Myocyte (in vitro differentiated cells): Measurements from ENCODE around the gene DLG2. TPM values are rescaled to one million over a fixed set of nuclear protein-coding genes. Genes with fewer than 3 reads are reported as not detected.

Source experiments
- DNase-seq: peaks from one replicate; pipeline ENCODE4 v3.0.0-alpha.2; 2012; ENCODE audit warnings: low read depth
- total RNA-seq: library from RNA; depleted of rRNA; stranded (reverse); fragments of >200 nt; gene quantifications from 2 replicates; pipeline ENCODE4 v1.2.3, GENCODE V29; 2014

DLG2 gene
- total RNA-seq, 1 donor from 2014 or later: 9.5 TPM

GRCh38 chr11:84157639-84158038 lies 1469.5 kb downstream of the DLG2 start:
- DNase-seq: no peak

- DNase-seq: no peak
These were observed 1480.3 kb downstream of the DLG2 start for GRCh38 chr11:84146826-84147225.

- no peak for DNase-seq
These were observed 1481.4 kb downstream of the DLG2 start for GRCh38 chr11:84145616-84146185.

DNA sequence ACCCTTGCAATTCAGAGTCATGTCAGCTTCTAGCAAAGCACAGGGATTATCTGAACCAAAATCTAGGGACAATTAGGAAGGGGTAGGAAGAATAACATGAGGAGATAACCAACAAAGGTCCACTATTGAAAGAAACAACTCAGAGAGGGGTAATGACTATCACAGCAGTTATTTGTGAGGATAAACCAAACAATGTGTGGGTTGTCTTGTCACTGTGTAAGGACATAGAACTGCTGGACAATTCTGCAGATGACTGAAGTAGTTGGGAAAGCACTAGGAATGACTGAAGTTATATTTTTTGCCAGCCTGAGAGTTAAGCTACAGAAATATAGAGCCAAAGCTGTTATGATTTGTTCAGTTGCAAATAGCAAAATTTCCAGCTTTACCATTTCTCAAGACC lies 1482.6 kb downstream of the DLG2 start:
- no peak for DNase-seq

DNA sequence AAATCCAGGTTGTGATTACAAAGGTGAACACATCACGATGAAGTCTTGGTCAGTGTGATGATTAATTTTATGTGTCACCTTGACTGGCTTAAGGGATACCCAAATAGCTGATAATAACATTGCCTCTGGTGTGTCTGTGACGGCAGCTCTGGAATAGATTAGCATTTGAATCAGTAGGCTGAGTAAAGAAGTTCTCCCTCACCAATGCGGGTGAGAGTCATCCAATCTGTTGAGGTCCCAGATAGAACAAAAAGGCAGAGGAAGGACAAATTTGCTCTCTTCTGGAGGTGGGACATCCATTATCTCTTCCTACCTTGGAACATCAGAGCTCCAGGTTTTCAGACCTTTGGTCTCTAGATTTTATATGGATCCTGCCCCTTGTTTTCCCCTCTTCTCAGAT lies 1484.7 kb downstream of the DLG2 start:
- DNase-seq: no peak

GRCh38 chr11:84140386-84141169 lies 1486.6 kb downstream of the DLG2 start:
- no peak for DNase-seq

DNA sequence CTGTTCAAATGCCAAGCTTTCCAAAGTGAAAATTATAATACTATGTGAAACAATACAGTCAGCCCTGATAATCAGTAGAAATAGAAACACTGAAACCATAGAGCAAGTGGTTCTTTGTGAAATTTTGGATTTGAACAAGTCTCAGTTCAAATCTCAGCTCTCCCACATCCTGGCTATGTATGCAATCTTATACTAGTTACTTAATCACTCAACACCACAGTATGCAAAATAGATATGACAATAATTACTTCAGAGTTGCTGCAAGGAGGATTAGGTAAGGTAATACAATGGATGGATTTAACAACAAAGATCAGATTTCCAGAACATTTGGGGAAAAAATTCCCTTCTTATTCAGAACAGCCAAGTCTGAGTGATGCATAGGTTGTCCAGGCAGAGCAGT lies 1489.2 kb downstream of the DLG2 start:
- DNase-seq: no peak

GRCh38 chr11:84137505-84137904 lies 1489.6 kb downstream of the DLG2 start:
- DNase-seq: no peak

- DNase-seq: peak; percentile 8
These were observed 1490.2 kb downstream of the DLG2 start for GRCh38 chr11:84136926-84137325.

DNA sequence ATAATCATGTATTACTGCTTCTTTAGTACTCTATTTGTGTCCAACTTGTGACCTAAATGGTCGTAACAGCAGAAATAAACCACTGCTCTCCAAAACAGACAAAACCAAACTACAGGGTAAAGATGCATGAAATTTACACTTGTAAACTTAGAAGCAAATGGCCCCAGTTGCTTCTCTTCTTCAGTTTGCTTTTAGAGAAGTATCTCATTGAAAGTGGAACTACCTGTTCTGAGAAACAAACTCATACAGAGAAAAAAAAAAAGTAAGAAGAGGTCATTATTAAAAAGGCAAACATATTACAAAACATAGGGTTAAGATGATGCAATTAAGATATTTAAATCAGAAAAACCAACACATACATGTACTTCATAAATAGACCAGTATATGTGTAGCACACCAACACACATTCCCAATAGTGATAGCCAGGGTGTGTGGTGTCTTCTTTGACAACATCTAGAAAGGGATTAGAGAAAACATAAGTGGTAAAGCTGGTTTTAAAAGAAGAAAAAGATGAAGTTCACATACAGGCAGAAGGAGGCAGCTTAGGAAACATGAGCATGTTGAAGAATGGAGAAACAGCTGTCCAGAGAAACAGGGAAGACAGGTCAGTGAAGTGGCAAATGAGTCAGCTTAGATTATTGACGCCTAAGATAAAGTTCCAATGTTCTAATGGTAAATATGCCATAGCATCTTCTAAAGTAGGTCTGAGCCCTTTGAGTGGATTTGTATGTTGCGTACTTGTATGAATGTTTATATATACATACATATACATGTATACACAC lies 1496.3 kb downstream of the DLG2 start:
- DNase-seq: no peak

- DNase-seq: no peak
These were observed 1497.1 kb downstream of the DLG2 start for GRCh38 chr11:84129961-84130576.

DNA sequence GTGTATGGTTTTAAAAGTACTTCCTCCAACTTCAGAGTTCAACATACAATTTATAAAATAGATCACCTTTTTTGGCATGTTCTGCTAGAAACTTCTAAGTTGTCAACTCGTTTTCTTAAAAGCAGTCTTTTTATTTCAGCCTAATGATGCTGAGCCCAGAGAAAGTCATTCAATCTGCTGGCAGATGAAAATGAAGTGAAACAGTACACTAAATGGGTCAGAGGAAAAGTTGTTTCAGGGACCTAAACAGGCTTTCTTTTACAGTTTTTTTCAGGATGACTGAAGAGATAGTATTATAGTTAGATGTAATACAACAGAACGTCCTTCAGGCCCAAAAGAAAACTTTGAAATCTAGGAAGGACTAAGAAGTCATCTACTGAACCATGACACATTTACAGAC lies 1498.3 kb downstream of the DLG2 start:
- no peak for DNase-seq

GRCh38 chr11:84117394-84117793 lies 1509.8 kb downstream of the DLG2 start:
- DNase-seq: peak; percentile 3

DNA sequence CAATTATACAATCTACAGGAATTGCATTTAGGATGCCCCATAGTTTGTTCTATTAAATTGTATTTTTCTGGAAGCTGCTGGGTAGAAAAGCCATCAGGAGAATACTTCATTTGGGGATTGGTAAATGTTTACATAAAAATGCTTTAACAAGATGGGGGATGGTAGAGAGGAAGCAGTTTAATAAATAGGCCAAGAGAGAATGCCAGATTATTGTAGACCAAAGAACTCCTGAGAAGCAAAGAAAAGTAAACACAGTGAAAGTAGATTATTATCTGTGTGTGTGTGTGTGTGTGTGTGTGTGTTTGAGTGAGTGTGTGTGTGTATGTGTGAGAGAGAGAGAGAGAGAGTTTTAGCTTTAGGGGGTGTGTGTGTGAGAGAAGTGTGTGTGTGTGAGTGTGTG lies 1520.6 kb downstream of the DLG2 start:
- no peak for DNase-seq

GRCh38 chr11:84105148-84105547 lies 1522.0 kb downstream of the DLG2 start:
- no peak for DNase-seq

DNA sequence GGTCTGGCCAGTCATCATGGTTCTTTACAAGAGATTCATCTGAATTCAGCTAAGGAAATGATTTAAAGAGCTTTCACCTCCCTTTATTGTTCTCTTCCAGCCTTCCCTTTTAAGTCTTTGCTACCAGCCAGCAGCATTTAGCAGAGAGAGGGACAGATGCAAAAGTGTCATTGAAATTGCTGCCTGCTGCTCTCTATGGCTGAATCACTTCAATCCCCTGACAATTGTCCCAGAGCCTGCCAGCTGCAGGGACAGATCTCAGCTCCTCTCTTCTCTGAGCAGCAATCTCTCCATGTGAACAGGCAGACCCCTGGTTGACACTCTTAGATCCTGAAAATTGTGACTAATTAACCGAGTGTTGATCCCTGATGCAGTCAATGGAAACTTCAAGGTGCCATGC lies 1524.0 kb downstream of the DLG2 start:
- DNase-seq: no peak

GRCh38 chr11:84097186-84097585 lies 1530.0 kb downstream of the DLG2 start:
- no peak for DNase-seq

DNA sequence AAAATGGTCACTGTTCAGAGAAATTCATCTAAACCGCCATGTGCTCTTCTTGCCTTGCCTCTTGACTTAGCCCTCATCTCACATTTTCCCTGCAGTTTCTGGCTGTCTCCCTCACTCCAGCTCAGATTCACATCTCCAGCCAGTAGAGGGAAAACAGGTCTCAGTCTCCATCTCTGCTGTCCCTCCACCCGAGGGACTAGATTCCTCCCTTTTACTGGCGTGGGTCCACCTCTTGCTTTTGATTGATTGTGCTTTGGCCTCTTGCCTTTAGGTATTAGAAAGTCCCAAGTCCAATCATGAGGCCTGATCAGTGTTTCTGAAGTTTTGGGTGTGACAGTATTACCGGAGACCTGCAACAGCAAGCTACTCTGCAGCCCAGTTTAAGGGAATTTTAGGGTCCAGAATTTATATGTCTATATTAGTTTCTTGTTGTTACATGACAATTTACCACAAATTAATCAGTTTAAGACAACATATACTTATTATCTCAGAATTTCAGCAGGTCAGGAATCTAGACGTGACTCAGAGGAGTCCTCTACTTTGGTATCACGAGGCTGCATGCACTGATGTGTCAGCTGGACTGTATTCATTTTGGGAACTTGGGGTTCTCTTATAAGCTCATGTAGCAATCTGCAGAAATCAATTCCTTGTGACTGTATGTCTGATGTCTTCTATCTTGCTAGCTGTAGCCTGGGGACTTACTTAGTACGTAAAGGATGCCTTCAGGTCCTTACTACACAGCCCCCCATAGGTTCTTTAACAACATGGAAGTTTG lies 1535.7 kb downstream of the DLG2 start:
- DNase-seq: no peak

- DNase-seq: no peak
These were observed 1537.8 kb downstream of the DLG2 start for GRCh38 chr11:84089072-84090057.

DNA sequence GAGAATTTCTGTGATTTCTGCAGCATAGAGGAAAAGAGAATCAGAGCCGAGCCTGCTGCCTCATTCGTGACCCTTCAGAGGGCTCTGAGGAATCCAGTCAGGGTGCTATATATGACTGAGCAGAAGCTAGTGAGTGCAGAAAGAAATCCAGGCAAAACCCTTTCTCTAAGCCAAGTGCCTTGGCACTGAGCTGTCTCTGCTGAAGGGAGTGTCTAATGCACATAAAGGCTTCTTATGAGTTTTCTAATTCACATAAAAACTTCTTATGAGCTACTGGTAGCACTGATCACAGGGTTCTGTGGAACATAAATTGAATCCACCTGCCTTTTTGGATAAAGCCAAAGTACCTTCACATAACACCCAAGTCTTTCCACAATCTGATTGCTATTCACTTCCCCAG lies 1555.3 kb downstream of the DLG2 start:
- no peak for DNase-seq
